Measurements from ENCODE around the gene MRO.
"Not testable (repeated sequence)": the region's sequence is repeated elsewhere in the genome, so short reads cannot be mapped to it uniquely, and the experiment has no call there.

The MRO gene

DNA sequence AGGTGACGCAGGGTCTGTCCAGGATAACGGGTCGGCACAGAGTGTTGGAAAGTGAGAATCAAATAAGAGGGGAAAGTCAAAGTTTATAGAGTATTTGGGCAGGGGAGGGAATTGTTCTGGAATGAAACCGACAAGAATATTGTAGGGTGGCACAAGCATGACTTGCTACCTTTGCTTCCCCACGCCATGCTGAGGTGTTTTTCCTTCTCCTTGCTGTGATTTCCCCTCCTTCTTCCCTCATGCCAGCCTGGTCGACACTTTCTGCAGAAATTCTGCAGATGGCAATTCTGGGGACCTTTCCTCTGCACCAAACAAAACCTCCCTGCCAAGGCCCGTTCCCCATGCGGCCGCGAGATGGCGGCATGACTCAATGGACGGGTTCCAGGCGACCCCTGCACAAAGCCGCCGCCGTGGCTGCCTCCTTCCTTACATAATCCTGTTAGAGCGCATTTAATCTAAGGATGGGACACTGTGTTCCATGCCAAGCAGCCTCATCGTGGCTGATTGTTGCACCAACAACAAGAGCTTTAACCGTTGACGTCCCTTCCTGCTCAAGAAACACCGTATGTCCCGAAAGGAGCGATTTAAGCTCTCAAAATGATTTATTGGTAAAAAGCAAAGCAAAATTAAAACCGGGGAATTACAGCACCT, at the start of gene MRO:
Gene MRO (minus strand): TSS at position 289 of the 651 bp plus-strand sequence. CDS start 10,616 bp downstream, outside the sequence.
- DNase-seq (ENCODE audit: low spot score): peak; percentile 51
- no peak for FAIRE-seq

GRCh38 chr18:50869150-50869549, 49.3 kb upstream of the MRO start:
- FAIRE-seq (no peak), DNase-seq (ENCODE audit: low spot score) (no peak)

DNA sequence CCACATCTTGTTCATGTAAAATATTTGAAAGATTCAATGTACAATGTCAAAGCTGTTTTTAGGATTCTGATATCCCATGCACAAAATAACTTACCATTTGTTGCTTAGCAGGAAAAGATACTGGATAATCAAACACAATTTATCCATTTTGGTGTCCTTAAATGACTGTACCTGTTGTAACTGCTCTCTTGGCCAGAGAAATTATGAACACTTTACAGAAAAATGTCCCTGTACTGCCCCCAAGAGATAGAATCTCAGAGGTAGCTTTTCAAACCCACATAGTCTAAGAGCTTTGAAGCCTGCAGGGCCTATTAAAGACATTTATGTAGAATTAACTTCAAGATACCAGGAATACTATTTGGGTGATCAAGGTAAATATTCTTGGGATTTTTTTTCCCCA, 46.9 kb upstream of the MRO start:
- no peak for FAIRE-seq

GRCh38 chr18:50863840-50864375, 44.1 kb upstream of the MRO start:
- no peak for FAIRE-seq
- DNase-seq (ENCODE audit: low spot score): no peak

More for the DNA sequence above, 46.9 kb upstream of the MRO start:
- DNase-seq (ENCODE audit: low spot score): peak; percentile 18

DNA sequence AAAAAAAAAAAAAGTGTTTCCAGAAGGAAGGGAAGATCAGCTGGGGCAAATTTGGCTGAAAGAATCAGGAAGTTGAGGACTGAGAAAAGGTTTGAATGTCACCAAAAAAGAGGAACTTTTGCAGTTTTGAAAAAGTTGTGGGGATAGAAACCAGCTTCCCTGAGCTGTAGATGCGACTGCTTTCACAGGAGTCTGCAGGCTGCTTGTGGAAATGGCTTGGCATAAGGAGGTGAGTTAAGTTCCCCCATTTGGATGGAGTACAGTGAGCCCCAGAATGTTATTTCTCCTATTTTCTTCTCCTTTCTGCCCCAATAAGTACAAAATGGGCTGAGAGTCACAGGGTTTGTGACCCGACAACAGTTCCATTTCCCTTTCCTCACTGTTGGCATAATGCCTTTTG, 42.6 kb upstream of the MRO start:
- DNase-seq (ENCODE audit: low spot score) (no peak), FAIRE-seq (no peak)

DNA sequence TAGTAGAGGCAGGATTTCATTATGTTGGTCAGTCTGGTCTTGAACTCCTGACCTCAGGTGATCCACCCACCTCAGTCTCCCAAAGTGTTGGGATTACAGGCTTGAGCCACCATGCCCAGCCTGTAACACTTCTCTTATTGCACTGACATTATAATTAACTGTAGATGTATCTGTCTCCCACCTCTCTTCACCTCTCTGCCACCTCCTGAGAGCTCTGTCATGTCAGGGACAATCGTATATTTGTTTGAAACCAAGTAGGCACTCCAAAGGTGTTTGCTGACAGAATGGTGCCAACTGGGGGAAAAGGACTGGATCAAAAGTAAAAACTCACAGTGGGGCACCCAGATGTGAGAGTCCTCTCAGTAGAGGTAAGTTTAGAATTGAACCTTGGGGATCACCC, 41.8 kb upstream of the MRO start:
- no peak for FAIRE-seq
- no peak for DNase-seq (ENCODE audit: low spot score)

DNA sequence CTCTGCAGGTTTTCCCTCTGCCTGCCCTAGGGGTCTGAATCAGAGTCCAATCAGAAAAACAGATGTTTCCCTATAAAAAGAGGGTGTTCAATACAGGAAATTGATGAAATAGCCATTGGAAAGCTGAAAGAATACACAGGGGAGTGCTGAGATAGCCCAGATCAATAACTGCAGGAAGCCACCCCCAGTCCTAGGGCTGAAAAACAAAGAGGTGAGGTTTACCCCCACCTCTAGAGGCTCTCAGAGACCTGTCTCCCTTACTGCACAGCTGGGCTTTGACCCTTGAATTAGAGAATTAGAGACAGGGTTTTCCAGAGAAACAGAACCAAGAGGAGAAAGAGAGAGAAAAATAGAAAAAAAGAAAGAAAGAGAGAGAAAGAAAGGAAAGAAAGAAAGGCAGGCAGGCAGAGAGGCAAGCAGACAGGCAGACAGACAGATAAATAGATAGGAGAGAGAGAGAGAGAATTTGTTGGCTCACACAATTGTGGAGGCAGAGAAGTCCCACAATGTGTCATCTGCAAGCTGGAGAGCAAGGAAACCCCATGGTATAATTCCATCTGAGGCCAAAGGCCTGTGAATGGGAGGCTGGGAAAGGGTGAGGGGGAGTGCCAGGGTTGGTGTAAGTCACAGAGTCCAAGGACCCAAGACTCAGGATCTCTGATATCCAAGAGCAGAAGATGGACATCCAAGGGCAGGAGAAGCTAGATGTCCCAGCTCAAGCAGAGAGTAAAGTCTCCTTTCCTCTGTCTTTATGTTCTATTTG, 40.2 kb upstream of the MRO start:
- DNase-seq (ENCODE audit: low spot score): no peak
- FAIRE-seq: no peak

DNA sequence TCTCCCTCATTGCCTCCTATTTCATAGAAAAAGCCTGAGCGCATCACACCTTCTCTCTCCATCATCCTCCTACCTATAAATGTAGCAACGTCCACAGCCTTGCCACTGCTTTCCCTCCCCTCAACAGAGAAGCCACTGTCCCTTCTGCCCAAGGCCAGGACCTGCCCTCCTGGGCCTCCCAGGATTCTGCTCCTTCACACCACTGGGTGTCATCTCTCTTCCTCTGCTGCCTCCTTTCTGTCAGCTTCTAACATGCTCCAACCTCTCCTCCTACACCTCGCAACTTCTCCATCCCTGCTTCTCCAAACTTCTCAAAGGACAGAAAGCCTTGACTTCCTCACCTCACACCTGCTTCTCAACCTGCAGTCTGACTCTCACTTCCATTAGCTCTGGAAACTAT, 37.9 kb upstream of the MRO start:
- FAIRE-seq: no peak
- DNase-seq (ENCODE audit: low spot score): no peak

GRCh38 chr18:50857166-50857565, 37.4 kb upstream of the MRO start:
- not testable (repeated sequence) for DNase-seq (ENCODE audit: low spot score); FAIRE-seq

GRCh38 chr18:50855976-50856757, 36.4 kb upstream of the MRO start:
- FAIRE-seq (no peak), DNase-seq (ENCODE audit: low spot score) (no peak)

GRCh38 chr18:50853863-50854271, 34.1 kb upstream of the MRO start:
- DNase-seq (ENCODE audit: low spot score) (peak; percentile 93), FAIRE-seq (peak; percentile 94)

DNA sequence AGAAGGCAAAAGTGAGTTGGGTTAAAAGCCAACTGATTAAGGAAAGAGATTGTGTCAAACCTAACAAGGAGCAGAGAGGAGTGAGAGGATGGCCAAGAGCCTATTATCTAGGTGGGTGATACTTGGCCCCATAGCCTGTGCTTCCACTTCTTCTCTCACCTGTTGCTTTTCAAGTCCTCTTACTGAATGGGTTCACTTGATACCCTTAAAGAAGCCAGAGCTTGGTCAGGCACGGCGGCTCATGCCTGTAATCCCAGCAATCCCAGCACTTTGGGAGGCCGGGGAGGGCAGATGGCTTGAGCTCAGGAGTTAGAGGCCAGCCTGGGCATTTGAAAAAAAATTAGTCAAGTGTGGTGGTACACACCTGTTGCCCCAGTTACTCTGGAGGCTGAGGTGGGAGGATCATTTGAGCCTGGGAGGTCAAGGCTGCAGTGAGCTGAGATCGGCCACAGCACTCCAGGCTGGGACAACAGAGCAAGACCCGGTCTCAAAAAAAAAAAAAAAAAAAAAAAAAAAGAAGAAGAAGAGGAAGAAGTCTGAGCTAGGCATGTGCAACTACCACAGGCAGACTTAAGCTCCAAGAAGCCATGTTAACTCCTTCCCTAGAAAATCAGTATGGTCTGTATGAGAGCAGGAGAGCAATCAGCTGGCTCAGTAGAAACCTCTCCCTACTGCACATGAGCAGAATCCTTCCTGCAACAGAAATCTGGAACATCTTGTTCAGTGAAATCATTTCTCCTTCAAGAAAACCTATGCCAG, 30.7 kb upstream of the MRO start:
- no peak for DNase-seq (ENCODE audit: low spot score)
- FAIRE-seq: no peak

GRCh38 chr18:50849419-50849821, 29.6 kb upstream of the MRO start:
- DNase-seq (ENCODE audit: low spot score) (no peak), FAIRE-seq (no peak)

DNA sequence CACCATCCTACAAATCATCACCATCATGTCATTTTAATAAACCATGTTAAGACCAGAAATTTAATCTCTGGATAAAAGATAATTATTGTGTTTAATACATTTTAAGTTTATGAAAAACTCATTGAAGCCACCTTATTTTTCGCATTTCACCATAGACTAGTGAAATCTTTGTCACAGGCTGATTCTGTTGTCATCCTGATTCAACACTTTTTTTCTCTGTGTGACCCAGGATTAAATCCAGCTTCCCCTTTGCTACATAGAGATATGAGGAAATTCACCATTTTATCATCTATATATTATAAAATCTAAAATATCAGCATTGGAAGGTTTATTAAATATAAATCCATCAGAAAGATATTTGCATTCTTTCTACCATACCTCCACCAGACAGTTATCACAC, 29.2 kb upstream of the MRO start:
- FAIRE-seq: no peak
- no peak for DNase-seq (ENCODE audit: low spot score)

- DNase-seq (ENCODE audit: low spot score) (no peak), FAIRE-seq (no peak)
Observed at GRCh38 chr18:50848061-50848551, 28.3 kb upstream of the MRO start.

DNA sequence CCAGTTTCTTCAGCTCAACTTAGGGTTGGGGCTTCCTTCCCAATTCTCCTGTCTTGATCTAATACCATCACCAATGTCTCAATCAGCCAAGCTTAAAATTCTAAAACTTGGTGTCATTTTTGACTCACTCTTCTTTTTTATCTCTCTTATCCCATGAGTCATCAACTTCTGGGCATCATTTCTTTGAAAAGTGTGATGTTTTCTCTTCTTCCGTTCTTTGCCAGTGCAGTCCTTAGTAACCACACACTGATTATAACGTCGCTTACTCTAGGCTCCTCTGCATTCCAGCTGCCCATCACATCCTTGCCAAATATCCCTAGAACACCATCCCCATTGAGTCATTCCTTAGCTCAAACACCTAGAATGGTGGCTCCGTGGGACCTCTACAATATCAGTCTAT, 27.4 kb upstream of the MRO start:
- FAIRE-seq (peak; percentile 91), DNase-seq (ENCODE audit: low spot score) (peak; percentile 89)

GRCh38 chr18:50844960-50845359, 25.1 kb upstream of the MRO start:
- FAIRE-seq (no peak), DNase-seq (ENCODE audit: low spot score) (no peak)

DNA sequence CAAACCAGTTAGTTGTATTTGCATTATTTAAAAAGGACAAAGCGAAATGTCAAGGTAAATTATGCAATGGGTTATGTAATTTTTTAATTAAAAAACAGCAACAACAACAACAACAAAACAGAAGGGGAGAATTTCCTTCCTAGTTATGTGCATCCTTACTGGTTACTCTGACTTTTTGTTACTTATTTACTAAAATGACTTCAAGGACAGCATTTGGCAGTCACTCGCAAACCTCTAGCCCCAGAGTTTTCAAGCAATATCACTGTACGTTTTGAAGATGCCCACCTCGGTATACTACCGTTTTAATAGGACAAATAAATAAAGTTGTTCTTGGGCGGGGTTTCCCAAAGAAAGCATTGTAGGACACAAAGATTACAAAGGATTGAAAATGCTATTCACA, 24.7 kb upstream of the MRO start:
- DNase-seq (ENCODE audit: low spot score): no peak
- no peak for FAIRE-seq

- no peak for DNase-seq (ENCODE audit: low spot score)
- FAIRE-seq: no peak
Observed at GRCh38 chr18:50842846-50843245, 23.0 kb upstream of the MRO start.

DNA sequence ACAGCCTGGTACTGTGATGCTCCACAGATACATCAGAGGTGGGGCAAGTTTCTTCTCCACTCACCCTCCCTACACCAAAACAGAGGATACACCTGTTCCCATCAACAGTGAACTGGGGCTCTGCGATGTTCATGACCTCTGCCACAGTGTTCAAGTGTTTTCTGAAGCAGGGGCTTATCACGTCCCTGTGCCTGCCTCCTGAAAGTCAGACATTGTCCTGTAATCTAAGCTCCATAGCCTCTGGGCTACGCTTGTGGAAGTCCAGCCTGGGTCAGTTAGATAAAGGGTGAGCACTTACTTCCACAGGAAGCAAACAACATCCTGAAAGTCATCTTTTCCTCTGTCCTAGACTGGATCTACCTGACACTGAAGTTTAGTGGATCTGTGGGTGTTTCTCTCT, 20.2 kb upstream of the MRO start:
- FAIRE-seq: no peak

GRCh38 chr18:50839341-50839740, 19.5 kb upstream of the MRO start:
- FAIRE-seq: no peak
- no peak for DNase-seq (ENCODE audit: low spot score)

More for the DNA sequence above, 20.2 kb upstream of the MRO start:
- DNase-seq (ENCODE audit: low spot score): no peak

Data from RCC 7860 (cell line).